Esophagus squamous epithelium (tissue), 5 donors: Measurements from ENCODE around the gene TEC. TPM values are rescaled to one million over a fixed set of nuclear protein-coding genes. Genes with fewer than 3 reads are reported as not detected.
A peak's percentile ranks its signal among the peaks of the same experiment; 100 is the strongest.

ENCODE experiments used
- DNase-seq: peaks from one replicate; lab custom pipeline; 2025; lab: John Stamatoyannopoulos, UW
- H3K27ac ChIP-seq, 4 donors: fragments of 200-600 bp; sonication (generic); one replicate each; pipeline ENCODE4 v1.5.1; 2016 to 2019; ENCODE audit warnings: mild to moderate bottlenecking in 1 of 4
- H3K27me3 ChIP-seq, 4 donors: fragments of 200-600 bp; sonication (generic); 1 replicate in 3 of 4; 2 replicates in 1 of 4; pipeline versions ENCODE4 v1.5.1 to v1.6.0; 2017 to 2021; ENCODE audit warnings: antibody characterized with exemption in 1 of 4
- H3K36me3 ChIP-seq, 3 donors: fragments of 200-600 bp; sonication (generic); one replicate each; pipeline ENCODE4 v1.5.1; 2016 to 2019
- H3K4me1 ChIP-seq, 3 donors: fragments of 200-600 bp; sonication (generic); one replicate each; pipeline ENCODE4 v1.5.1; 2017 to 2019
- H3K4me3 ChIP-seq, 4 donors: fragments of 200-600 bp; sonication (generic); 1 replicate in 3 of 4; 2 replicates in 1 of 4; pipeline ENCODE4 v1.5.1; 2016 to 2019; ENCODE audit warnings: mild to moderate bottlenecking in 2 of 4, moderate library complexity in 1 of 4
- H3K9me3 ChIP-seq, 3 donors: fragments of 200-600 bp; sonication (generic); one replicate each; pipeline ENCODE4 v1.5.1; 2016 to 2019
- POLR2A ChIP-seq, 4 donors: fragments of 450-650 bp; IDR thresholded peaks; one replicate each; pipeline ENCODE4 v1.6.1; 2017; ENCODE audit warnings: antibody characterized with exemption in 4 of 4, mild to moderate bottlenecking in 4 of 4, moderate library complexity in 3 of 4
- WGBS, 2 donors: methylation state at CpG; one replicate each; pipeline ENCODE4 v1.1.5; 2018; 5-methylcytosine and 5-hydroxymethylcytosine counted together
- intact Hi-C: fragments of 100-400 bp; cut with DNase I; formaldehyde crosslinking; loops from one replicate; pipeline ENCODE4 v1.15.0; 2022
- total RNA-seq, 4 donors: library from RNA; depleted of rRNA; stranded (reverse); fragments of >200 nt; gene quantifications; one replicate each; pipeline ENCODE4 v1.1.0, GENCODE V29; 2016
- TF ChIP-seq, protein P1 (sequence below), 6 experiments: fragments of 450-650 bp in 4 of 6; fragments of 200-600 bp in 2 of 6; sonication (generic) in 2 of 6; IDR thresholded peaks; one replicate each; pipeline ENCODE4 v1.5.1; 2016 to 2019; ENCODE audit warnings: antibody characterized with exemption in 6 of 6, mild to moderate bottlenecking in 4 of 6, moderate library complexity in 4 of 6
- donor health status: DM: yes; HTN: yes; CAD: no.

Gene TEC
- total RNA-seq, 4 donors from 2014 or later = 3.8 to 8.6 (median 7.2) TPM

DNA sequence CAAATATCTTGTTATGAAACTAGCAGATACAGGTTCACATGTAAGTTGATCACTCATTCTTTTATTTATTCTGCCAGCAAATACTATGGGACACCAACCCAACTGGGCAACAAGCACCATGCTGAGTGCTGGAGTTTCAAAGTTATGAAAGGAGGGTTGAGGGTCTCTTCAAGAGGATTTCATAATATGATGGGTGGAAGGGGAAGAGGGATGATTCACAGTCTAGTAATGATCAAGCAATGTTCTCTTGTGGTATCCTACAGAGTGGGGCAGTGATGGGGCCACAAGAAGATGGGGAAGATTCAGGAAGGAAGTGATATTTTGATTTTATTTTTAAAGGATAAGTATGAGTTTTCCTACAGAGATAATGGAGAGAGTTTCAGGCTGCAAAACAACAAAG is 89.4 kb downstream of the TEC start:
- no peak for TF ChIP-seq POLR2A (IDR thresholded peaks at IDR 0.05)
- TF ChIP-seq, protein P1, sequence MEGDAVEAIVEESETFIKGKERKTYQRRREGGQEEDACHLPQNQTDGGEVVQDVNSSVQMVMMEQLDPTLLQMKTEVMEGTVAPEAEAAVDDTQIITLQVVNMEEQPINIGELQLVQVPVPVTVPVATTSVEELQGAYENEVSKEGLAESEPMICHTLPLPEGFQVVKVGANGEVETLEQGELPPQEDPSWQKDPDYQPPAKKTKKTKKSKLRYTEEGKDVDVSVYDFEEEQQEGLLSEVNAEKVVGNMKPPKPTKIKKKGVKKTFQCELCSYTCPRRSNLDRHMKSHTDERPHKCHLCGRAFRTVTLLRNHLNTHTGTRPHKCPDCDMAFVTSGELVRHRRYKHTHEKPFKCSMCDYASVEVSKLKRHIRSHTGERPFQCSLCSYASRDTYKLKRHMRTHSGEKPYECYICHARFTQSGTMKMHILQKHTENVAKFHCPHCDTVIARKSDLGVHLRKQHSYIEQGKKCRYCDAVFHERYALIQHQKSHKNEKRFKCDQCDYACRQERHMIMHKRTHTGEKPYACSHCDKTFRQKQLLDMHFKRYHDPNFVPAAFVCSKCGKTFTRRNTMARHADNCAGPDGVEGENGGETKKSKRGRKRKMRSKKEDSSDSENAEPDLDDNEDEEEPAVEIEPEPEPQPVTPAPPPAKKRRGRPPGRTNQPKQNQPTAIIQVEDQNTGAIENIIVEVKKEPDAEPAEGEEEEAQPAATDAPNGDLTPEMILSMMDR (IDR thresholded peaks at IDR 0.05) = no peak
- Histone ChIP-seq H3K27me3 (no peaks in the 10 kb centered on the region), H3K4me3 (no peak overlapping the region), H3K27ac (no peak overlapping the region), H3K36me3 (no peaks in the 10 kb centered on the region), H3K4me1 (no peaks in the 10 kb centered on the region), H3K9me3 (no peaks in the 10 kb centered on the region)
- intact Hi-C loops = no loop called here
- no peak for DNase-seq

DNA sequence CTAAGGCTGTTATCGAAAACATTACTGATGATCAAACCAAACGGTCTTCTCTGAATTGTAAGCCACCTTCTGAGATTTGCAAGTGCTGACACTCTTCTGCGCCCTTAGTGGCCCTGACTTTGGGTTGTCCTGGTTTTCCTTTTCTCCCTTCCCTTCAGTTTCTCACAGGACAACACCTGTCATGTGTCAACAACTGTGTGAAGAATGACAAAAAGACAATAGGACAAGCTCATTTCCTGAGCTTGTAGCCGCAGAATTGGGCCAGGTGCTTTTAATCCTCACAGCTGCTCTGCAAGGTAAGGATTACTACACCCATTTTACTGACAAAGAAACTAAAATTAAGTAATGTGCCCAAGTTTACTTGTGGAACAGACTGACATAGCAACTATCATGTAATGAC is 90.7 kb downstream of the TEC start:
- H3K9me3 ChIP-seq = no peaks in the 10 kb centered on the region
- H3K27me3 ChIP-seq = no peaks in the 10 kb centered on the region
- DNase-seq = no peak
- WGBS, 2 donors = 59 to 63% methylated on average over 4 of the region's 4 CpGs
- TF ChIP-seq, protein P1 (IDR thresholded peaks at IDR 0.05) = no peak
- H3K27ac ChIP-seq = no peak overlapping the region
- no peaks in the 10 kb centered on the region for H3K36me3 ChIP-seq
- no peak overlapping the region for H3K4me3 ChIP-seq
- intact Hi-C loops = no loop called here
- peaks cover 0 to 4% (median 0%) of the 10 kb centered on the region in 3 donors for H3K4me1 ChIP-seq

DNA sequence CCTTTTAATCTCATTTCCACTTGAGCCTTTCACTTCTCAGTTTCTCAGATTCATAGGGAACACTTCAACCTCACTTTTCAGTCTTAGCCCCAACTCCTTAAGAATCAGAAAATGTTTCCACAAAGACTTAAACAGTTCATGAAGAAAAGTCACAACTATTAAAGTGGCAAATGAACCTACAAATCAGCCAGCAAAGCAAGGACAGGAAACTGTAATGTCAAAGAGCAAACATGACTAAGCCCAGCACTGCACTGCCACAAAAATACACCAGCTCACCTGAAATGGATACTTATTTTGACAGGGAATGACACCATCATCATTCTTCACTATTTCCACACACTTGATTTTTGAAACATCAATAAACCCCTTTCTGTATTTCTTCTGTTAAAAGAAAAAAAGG is 93.8 kb downstream of the TEC start:
- no peak for DNase-seq
- intact Hi-C loops = no loop called here
- TF ChIP-seq, protein P1 (IDR thresholded peaks at IDR 0.05) = no peak
- H3K4me1 ChIP-seq = peaks cover 0 to 17% (median 8%) of the 10 kb centered on the region in 3 donors
- H3K9me3 ChIP-seq = no peaks in the 10 kb centered on the region
- no peak overlapping the region for H3K4me3 ChIP-seq
- H3K27me3 ChIP-seq = no peaks in the 10 kb centered on the region
- no peaks in the 10 kb centered on the region for H3K36me3 ChIP-seq
- no peak overlapping the region for H3K27ac ChIP-seq

DNA sequence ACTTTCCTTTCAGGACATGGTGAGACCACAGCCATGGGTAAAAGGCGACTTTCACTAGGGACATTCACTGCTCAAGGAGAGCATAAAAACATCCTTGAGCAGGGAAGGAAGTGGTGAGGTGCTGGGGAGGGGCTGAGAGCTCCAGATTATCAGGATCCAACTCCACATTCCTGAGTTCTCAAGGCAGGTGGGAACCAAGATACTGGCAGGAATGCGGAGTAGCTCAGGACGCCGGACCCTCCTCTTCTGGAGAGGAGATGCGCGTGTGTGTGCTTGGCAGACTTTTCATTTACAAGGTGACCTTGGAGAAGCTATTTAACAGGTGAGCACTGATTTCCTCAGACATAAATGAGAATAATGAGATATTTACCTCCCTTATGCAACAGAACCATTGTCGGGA is 94.3 kb downstream of the TEC start:
- intact Hi-C loops = no loop called here
- no peak for DNase-seq
- no peak overlapping the region for H3K4me3 ChIP-seq
- TF ChIP-seq POLR2A (IDR thresholded peaks at IDR 0.05) = no peak
- TF ChIP-seq, protein P1 (IDR thresholded peaks at IDR 0.05) = no peak
- 75% methylated on average over 7 of the region's 7 CpGs for WGBS, 2 donors
- no peaks in the 10 kb centered on the region for H3K27me3 ChIP-seq
- H3K4me1 ChIP-seq = peaks cover 0 to 17% (median 8%) of the 10 kb centered on the region in 3 donors
- H3K27ac ChIP-seq = no peak overlapping the region
- no peaks in the 10 kb centered on the region for H3K36me3 ChIP-seq
- H3K9me3 ChIP-seq = no peaks in the 10 kb centered on the region

DNA sequence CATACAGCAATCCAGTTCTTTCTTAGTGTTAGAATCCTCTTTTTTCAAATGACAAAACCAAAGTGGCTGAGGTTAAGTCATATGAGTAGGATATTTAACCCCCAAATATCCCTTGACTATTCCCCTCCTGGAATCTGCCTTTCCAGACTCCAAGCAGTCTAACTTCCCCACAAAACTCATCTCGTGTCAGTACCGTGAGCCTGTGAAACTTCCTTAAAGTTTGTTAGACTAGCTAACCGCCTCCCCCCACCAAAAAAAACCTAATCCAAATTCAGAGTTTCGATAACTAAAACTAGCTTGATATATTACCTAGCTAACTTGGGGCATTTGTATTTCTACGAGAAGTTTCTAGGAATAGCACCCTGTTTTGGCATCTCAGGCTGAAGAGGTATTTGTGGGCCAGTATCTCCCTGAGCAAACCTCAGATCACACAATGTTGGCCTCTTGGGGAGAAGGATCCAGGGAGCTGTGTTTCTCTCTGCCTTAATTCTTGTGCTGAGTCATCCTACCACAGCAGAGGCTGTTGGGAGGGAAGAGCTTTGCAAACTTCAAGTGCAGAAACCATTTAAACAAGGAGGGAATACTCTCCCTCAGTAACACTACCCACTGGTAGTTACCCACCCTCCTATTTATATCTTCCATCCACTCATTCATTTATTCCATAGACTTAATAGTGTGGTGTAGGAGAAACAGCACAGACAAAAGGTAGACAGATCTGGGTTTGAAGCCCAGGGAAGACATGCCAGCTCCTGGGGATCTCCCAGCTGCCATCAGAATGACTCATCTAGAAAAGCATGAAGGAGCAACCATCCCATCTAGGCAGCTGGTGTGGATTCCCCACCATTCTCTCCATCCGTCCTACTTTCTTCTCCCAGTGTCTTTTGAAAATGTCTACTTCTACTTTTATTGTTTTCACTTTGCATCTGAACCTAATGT is 96.3 kb downstream of the TEC start:
- intact Hi-C loops = no loop called here
- H3K4me3 ChIP-seq = no peak overlapping the region
- no peaks in the 10 kb centered on the region for H3K9me3 ChIP-seq
- peak overlapping the region in 2 of 4 donors; percentile 53 to 65 for H3K27ac ChIP-seq
- TF ChIP-seq POLR2A (IDR thresholded peaks at IDR 0.05) = no peak
- H3K27me3 ChIP-seq = no peaks in the 10 kb centered on the region
- WGBS, 2 donors = 62 to 67% methylated on average over 6 of the region's 6 CpGs
- H3K36me3 ChIP-seq = peaks cover 0 to 13% (median 0%) of the 10 kb centered on the region in 3 donors
- DNase-seq = no peak
- H3K4me1 ChIP-seq = peaks cover 0 to 17% (median 8%) of the 10 kb centered on the region in 3 donors
